Thoracic aorta (tissue), 2 donors: ENCODE measurements around the gene POLR3E. TPM values are rescaled to one million over a fixed set of nuclear protein-coding genes. Genes with fewer than 3 reads are reported as not detected.
A peak's percentile ranks its signal among the peaks of the same experiment; 100 is the strongest.

Source experiments
- ATAC-seq: fragments of 150-250 bp; one replicate; pipeline ENCODE4 v1.8.0; 2017; ENCODE audit warnings: low read depth; ENCODE audit not compliant: insufficient number of reproducible peaks, low FRiP score
- DNase-seq: peaks from one replicate; pipeline ENCODE4 v3.0.0-alpha.2; 2020; ENCODE audit warnings: low spot score
- H3K27ac ChIP-seq, 2 donors: fragments of 200-600 bp; sonication (generic); 1 replicate in 1 of 2; 2 replicates in 1 of 2; pipeline ENCODE4 v1.5.1; 2016; ENCODE audit warnings: mild to moderate bottlenecking in 2 of 2, moderate library complexity in 2 of 2
- H3K27me3 ChIP-seq: fragments of 200-600 bp; sonication (generic); replicated peaks from 2 replicates; pipeline ENCODE4 v1.6.0; 2016; ENCODE audit warnings: mild to moderate bottlenecking; ENCODE audit not compliant: insufficient read depth
- H3K36me3 ChIP-seq: fragments of 200-600 bp; sonication (generic); one replicate; pipeline ENCODE4 v1.5.1; 2016
- H3K4me1 ChIP-seq, 2 donors: fragments of 200-600 bp; sonication (generic); 1 replicate in 1 of 2; 2 replicates in 1 of 2; pipeline versions ENCODE4 v1.5.1 to v1.6.0; 2016; ENCODE audit warnings: low read depth in 2 of 2, mild to moderate bottlenecking in 1 of 2; ENCODE audit not compliant: control insufficient read depth in 1 of 2
- H3K4me3 ChIP-seq: fragments of 200-600 bp; sonication (generic); 2 replicates; pipeline ENCODE4 v1.5.1; 2016; ENCODE audit warnings: mild to moderate bottlenecking
- H3K9me3 ChIP-seq: fragments of 200-600 bp; sonication (generic); 2 replicates; pipeline ENCODE4 v1.5.1; 2016
- total RNA-seq, 2 donors: library from RNA; depleted of rRNA; stranded (reverse); fragments of >200 nt; gene quantifications; one replicate each; pipeline versions ENCODE4 v1.1.0 to v1.2.3, GENCODE V29; 2016
- TF ChIP-seq, protein P1 (sequence below): fragments of 200-600 bp; sonication (generic); IDR thresholded peaks from one replicate; pipeline ENCODE4 v1.5.1; 2019; ENCODE audit warnings: antibody characterized with exemption

Gene POLR3E
- total RNA-seq, 2 donors from 2014 or later = 62.9 to 112 TPM

DNA sequence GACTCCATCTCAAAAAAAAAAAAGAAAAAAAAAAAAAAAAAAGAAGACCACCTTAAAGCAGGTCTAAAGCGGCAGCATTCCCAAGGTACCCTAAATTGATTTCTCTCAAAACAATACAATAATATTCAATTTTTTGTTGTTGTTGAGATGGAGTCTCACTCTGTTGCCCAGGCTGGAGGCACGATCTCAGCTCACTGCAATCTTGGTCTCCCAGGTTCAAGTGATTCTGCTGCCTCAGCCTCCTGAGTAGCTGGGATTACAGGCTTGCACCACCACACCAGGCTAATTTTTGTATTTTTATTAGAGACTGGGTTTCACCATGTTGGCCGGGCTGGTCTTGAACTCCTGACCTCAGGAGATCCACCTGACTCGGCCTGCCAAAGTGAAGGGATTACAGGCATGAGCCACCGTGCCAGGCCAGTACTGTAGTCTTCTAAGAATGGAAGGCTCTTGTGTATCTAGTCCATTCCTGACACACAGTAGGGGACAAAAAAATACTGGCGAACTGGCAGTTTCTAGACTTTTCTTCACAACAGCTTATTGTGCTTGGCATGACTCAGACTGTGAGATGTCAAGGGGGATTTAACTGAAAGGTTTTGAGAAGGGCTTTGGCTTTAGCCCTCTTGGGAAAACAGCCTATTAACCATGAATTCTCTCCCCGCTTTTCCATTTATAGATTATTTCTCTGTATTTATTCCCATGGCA, 59.9 kb downstream of the POLR3E start:
- Histone ChIP-seq H3K27ac (peak overlapping the region; percentile 52 to 54), H3K36me3 (no peaks in the 10 kb centered on the region), H3K9me3 (no peaks in the 10 kb centered on the region), H3K4me3 (no peak overlapping the region), H3K4me1 (peaks cover 17 to 40% of the 10 kb centered on the region in 2 donors), H3K27me3 (no peaks in the 10 kb centered on the region)
- TF ChIP-seq, protein P1, sequence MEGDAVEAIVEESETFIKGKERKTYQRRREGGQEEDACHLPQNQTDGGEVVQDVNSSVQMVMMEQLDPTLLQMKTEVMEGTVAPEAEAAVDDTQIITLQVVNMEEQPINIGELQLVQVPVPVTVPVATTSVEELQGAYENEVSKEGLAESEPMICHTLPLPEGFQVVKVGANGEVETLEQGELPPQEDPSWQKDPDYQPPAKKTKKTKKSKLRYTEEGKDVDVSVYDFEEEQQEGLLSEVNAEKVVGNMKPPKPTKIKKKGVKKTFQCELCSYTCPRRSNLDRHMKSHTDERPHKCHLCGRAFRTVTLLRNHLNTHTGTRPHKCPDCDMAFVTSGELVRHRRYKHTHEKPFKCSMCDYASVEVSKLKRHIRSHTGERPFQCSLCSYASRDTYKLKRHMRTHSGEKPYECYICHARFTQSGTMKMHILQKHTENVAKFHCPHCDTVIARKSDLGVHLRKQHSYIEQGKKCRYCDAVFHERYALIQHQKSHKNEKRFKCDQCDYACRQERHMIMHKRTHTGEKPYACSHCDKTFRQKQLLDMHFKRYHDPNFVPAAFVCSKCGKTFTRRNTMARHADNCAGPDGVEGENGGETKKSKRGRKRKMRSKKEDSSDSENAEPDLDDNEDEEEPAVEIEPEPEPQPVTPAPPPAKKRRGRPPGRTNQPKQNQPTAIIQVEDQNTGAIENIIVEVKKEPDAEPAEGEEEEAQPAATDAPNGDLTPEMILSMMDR = no peak
- ATAC-seq (no peak), DNase-seq (no peak)

DNA sequence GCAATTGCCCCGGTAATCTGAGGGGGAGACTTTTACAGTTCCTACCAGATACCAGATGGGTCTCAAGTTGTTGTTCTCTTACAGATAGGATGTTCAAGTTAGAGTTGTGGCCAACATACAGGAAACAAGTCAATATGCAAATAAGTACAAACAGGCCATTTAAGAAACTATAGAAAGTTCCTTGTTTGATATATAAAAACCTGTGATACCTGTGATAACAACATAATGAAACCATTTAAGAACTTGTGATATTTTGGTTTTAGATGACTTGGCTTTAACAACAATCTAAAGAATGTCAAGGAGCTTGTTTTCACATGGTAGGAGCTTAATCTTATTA, 60.4 kb downstream of the POLR3E start:
- peak overlapping the region; percentile 52 to 54 for H3K27ac ChIP-seq
- ATAC-seq (no peak), DNase-seq (no peak)
- no peaks in the 10 kb centered on the region for H3K9me3 ChIP-seq
- peaks cover 17 to 40% of the 10 kb centered on the region in 2 donors for H3K4me1 ChIP-seq
- TF ChIP-seq, protein P1 = no peak
- H3K4me3 ChIP-seq = no peak overlapping the region
- no peaks in the 10 kb centered on the region for H3K36me3 ChIP-seq
- H3K27me3 ChIP-seq = no peaks in the 10 kb centered on the region

DNA sequence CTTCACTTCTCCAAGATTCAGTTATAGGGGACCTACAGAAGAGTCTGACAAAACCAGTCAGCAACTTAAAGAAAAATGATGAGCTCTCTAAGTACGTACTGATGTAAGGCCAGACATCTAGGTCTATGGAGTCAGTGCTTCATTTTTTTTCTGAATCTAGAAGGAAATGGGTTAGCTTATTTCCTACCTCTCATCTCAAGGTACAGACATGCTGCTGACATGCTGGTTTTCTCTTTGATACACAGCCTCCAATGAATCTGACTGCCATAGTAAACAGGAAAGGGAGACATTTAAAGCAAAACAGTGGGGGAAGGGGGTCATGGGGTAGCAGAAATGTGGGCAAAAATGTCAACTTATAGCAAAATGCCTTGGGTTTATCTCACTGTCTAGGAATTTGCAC, 60.8 kb downstream of the POLR3E start:
- no peaks in the 10 kb centered on the region for H3K27me3 ChIP-seq
- ATAC-seq (no peak), DNase-seq (no peak)
- no peak overlapping the region for H3K4me3 ChIP-seq
- H3K27ac ChIP-seq = peak overlapping the region; percentile 52 to 54
- TF ChIP-seq, protein P1 = no peak
- H3K4me1 ChIP-seq = peaks cover 17 to 38% of the 10 kb centered on the region in 2 donors
- H3K36me3 ChIP-seq = peaks cover 2% of the 10 kb centered on the region
- H3K9me3 ChIP-seq = no peaks in the 10 kb centered on the region

DNA sequence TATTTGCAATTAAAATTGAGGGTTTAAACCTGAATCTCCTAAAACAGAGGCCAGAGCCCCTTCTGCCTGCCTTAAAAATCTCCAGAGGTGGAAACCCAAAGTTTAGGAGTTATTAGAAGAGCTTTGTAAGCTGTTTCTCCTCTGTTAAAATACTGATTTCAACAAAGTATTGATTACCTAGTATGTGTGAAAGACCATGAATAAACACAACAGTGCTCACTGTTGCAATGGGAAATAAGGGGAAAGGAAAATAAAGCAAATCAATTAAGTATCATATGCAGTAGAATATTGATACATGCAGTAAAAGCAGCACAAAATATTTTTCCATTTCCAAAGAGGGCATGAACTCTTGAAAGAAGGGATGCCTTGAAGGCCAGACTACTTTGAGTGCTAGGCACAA, 62.5 kb downstream of the POLR3E start:
- H3K27ac ChIP-seq = no peak overlapping the region
- peaks cover 18% of the 10 kb centered on the region for H3K36me3 ChIP-seq
- no peak overlapping the region for H3K4me3 ChIP-seq
- ATAC-seq = no peak
- H3K4me1 ChIP-seq = peaks cover 10 to 26% of the 10 kb centered on the region in 2 donors
- no peaks in the 10 kb centered on the region for H3K27me3 ChIP-seq
- DNase-seq = no peak
- TF ChIP-seq, protein P1 = no peak
- H3K9me3 ChIP-seq = no peaks in the 10 kb centered on the region

DNA sequence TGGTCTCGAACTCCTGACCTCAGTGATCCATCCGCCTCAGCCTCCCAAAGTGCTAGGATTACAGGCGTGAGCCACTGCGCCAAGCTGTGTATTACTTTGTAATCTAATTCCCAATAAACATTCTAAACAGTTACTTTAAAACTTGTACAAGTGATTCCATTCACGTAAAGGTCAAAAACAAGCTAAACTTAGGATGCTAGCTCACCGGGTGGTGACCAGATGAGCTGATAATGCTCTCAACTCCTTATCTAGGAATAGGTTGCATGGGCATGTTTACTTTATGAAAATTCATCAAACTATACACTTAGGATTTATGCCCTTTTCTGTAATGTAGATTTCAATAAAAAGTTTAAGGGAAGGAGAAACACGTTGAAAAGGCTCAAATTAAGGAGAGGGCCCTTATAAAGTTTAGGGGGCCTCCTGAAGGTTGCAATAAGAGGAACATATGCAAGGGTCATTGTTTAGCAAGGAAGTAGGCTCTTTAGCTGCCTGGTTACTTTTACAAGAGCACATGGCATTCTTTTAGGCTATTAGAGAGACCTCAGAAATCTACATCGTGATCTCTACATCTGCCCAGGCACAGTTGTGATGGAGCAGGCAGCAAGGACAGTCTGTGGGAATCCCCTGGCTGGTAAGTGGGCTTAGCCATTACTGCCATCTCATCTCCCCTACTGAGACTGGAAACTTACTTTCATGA, 63.9 kb downstream of the POLR3E start:
- no peak for ATAC-seq
- Histone ChIP-seq H3K4me1 (peaks cover 16 to 28% of the 10 kb centered on the region in 2 donors), H3K4me3 (no peak overlapping the region), H3K9me3 (no peaks in the 10 kb centered on the region), H3K36me3 (peaks cover 20% of the 10 kb centered on the region), H3K27ac (no peak overlapping the region), H3K27me3 (no peaks in the 10 kb centered on the region)
- TF ChIP-seq, protein P1 = no peak
- DNase-seq = no peak
